GM18858 (cell line): ENCODE measurements around the gene GLTPD2.
"Not testable (repeated sequence)": the region's sequence is repeated elsewhere in the genome, so short reads cannot be mapped to it uniquely, and the experiment has no call there.

Experiments used
- ATAC-seq: cut with Tn5 transposase; IDR thresholded peaks from one replicate; pipeline ENCODE4 v1.9.1; 2021; ENCODE audit not compliant: unreplicated experiment

The GLTPD2 gene

GRCh38 chr17:4807605-4808377 is 19.0 kb downstream of the GLTPD2 start:
- no peak for ATAC-seq

DNA sequence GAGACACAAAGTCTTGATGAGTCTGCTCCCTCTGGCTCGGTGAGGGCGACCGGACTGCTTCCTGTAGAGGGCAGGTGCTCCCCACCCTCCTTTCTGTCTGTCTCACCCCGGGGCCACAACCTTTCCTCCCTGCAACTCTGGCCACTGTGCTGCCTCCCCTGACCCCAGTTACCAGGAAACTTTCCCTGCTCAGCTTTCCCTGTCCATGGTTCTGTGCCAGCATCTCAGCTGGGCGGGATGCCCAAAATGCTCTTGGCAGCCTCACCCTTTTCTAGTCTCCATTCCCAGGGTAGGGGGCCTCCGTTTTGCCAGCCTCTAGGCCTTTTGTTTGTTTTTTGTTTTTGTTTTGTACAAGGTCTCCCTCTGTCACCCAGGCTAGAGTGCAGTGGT is 19.6 kb downstream of the GLTPD2 start:
- ATAC-seq = no peak

DNA sequence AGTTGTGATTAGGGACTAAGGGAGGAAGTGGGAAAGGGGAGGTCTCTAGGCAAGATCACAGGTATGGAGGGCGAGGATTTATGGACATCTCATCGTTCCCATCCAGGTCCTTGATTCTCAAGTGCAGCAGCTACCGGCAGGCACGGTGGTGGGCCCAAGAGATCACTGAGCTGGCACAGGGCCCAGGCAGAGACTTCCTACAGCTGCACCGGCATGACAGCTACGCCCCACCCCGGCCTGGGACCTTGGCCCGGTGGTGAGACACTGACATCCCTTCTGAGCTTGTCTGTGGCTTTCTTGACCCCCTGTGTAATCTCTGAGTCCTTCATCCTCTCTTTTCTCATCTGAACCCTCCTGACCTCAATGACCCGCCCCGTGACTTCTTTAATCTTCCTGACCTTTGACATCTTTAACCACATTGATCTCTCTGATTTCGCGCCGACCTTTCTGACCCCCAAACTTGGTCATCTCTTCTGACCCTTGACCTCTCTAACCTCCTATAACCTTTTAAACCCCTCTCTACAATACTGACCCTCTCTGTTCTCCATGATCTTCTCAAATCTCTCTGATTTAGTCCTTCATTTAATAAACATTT is 22.0 kb downstream of the GLTPD2 start:
- ATAC-seq = no peak

- ATAC-seq = no peak
Measured at GRCh38 chr17:4811471-4811870, 22.7 kb downstream of the GLTPD2 start.

GRCh38 chr17:4812690-4813089 is 23.9 kb downstream of the GLTPD2 start:
- ATAC-seq = no peak

GRCh38 chr17:4815043-4815675 is 26.4 kb downstream of the GLTPD2 start:
- no peak for ATAC-seq

DNA sequence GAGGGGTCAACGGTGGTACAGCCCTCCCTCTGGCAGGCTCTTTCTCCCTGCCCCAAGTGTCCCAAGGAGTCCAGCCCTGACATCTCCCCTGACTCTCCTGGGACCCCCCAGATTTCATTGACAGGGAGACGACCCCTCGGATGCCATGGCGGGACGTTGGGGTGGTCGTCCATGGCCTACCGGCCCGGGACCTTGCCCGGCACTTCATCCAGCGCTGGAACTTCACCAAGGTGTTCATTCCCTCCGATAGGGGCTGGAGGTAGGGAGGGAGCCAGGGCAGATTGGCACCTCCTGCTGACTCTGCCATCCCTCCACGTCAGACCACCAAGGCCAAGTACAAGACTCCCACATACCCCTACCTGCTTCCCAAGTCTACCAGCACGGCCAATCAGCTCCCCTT is 28.1 kb downstream of the GLTPD2 start:
- ATAC-seq = no peak

GRCh38 chr17:4818276-4818675 is 29.5 kb downstream of the GLTPD2 start:
- ATAC-seq = no peak

- ATAC-seq = no peak
Measured at GRCh38 chr17:4822835-4823234, 34.1 kb downstream of the GLTPD2 start.

GRCh38 chr17:4823373-4824089 is 34.8 kb downstream of the GLTPD2 start:
- no peak for ATAC-seq

GRCh38 chr17:4827399-4827798 is 38.6 kb downstream of the GLTPD2 start:
- ATAC-seq = no peak

- ATAC-seq = not testable (repeated sequence)
Measured at GRCh38 chr17:4832829-4833177, 44.0 kb downstream of the GLTPD2 start.

GRCh38 chr17:4833178-4833940 is 44.6 kb downstream of the GLTPD2 start, which contains the start of gene MINK1:
Gene MINK1, plus strand, starts transcription at chr17:4833340. Its CDS starts 244 bp downstream, at chr17:4833584.
- peak; percentile 79 for ATAC-seq

DNA sequence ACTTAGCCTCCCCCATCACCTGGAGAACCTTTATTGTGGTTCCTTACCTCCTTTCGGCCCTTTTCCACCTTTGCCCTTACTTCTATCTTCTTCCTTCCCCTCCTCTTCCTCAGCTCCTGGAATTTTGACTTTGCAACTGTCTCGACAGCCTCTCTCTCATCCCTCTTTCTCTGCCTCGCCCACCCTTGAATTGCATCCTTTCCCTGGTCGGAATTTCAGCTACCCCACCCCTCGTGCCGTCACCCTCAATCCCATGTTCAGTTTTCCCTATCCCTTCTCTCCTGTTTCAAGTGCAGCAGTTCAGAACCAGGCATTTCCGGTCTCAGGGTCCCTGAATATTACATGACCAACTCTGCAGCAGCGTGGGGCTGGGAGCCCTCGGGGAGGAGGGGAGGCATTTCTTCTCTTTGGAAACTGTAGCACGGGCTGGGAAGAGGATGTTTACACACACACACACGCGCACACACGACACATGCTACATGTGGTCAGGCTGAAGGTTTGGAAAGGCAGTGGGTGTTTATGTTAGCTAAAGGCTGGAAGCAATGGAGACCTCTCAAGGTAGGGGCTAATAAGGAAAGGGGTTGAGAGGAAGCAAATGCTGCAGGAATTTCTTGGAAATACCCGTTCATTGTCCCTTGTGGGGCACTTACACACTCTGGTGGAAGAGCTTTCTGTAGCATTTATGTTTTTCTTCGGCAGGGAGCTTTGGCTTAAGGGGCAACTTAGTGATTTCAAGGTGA is 45.3 kb downstream of the GLTPD2 start:
- ATAC-seq = no peak

DNA sequence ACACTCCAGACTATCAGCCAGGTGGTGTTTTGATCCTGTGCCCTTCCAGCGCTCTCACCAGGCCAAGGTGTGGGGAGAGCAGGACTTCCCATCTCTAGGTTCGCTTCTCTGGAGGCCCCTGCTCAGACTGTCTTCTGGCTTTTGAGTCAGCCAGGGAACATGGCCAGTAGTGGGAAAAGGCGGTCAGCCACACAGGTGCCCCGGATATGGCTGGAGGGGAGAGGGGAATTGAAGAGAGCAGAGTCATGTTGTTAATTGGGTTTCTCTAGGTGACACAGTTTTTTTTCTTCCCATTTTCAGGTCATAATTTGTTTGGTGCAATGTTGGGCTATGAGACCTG is 45.9 kb downstream of the GLTPD2 start:
- no peak for ATAC-seq

DNA sequence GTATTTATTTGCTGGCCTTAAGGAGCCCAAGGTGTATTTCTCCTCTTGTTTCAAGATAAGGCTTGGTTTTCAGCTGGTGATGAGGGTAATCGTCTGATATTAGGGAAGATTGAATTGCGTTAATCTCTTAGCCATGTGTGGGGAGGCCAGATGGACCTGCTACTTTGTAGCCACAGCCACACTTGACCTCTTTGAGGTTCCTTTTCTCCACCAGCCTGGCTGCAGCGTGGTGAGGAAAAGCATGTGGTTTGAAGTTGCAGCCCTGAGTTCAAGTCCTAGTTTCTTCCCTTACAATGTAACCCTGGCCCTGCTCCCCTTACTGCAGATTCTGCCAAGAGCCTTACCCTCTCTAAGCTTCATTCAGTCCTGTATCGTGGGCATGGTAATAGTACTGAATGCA is 47.5 kb downstream of the GLTPD2 start:
- ATAC-seq = no peak

DNA sequence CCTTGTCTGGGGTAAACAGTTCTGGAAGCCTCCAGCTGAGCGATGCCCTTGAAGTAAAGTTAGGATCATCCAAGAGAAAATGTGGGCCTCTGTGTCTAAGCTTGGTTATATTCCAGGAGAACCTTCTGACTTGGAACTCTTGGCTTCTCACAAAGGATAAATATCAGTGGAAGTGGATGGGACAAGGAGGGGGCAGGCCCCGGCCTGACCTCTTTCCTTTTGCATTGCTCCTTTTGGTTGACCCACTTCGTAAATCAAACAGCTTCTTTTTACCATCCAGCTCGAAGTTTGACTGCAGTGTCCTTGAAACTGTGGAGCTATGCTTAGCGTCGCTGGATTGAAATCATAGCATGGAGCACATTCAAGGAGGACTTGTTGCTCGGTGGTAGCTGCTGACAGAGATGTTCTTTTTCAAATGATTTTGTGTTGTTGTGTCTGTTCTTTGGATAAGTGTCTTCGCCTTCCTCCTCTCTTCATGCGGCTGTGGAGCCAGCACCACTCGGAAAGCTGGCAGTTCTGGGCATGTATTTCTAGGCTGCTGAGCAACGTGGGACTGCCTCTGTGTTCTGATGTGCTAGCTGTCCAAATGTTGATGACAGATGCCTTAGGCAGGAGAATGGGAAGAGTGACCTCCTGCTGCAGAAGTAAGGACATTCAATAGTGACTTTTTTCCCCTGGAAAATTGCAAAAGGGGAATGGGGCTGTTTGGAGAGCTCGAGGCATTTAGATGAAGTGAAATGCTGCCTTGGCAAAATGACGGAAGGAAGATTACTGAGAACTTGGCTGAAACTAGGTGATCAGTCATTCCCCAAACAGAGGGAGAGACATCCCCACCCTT is 48.9 kb downstream of the GLTPD2 start:
- no peak for ATAC-seq

GRCh38 chr17:4838309-4838785 is 49.6 kb downstream of the GLTPD2 start:
- no peak for ATAC-seq

- no peak for ATAC-seq
Measured at GRCh38 chr17:4839221-4839620, 50.5 kb downstream of the GLTPD2 start.
